Stimulated activated memory B cell treated with anti-CD40 and anti-IgM and Interleukin-4, amounts not matched to agents 10 μg/mL and 1 μg/mL and 100 μg/mL, for 72 hours (primary cell): ENCODE results near the gene EPHA10.

Experiments used
- ATAC-seq: fragments of 150-1000 bp; cut with Tn5 transposase; 2 replicates; pipeline ENCODE4 v1.10.0; 2021
- H3K27ac Mint-ChIP-seq: one replicate; pipeline ENCODE4 v1.8.0; 2022; ENCODE audit warnings: mild to moderate bottlenecking, mixed read lengths
- H3K27me3 Mint-ChIP-seq: one replicate; pipeline ENCODE4 v1.8.0; 2022; ENCODE audit warnings: mixed read lengths
- H3K36me3 Mint-ChIP-seq: one replicate; pipeline ENCODE4 v1.8.0; 2022; ENCODE audit warnings: mixed read lengths
- H3K4me1 Mint-ChIP-seq: one replicate; pipeline ENCODE4 v1.8.0; 2022; ENCODE audit warnings: mixed read lengths
- H3K4me3 Mint-ChIP-seq: one replicate; pipeline ENCODE4 v1.8.0; 2022; ENCODE audit warnings: mild to moderate bottlenecking, moderate library complexity, mixed read lengths
- H3K9me3 Mint-ChIP-seq: one replicate; pipeline ENCODE4 v1.8.0; 2022; ENCODE audit warnings: mixed read lengths

Gene EPHA10

GRCh38 chr1:37730376-37730775 is 34.5 kb downstream of the EPHA10 start:
- no peak for ATAC-seq
- no peak overlapping the region for H3K27ac Mint-ChIP-seq

GRCh38 chr1:37728416-37728815 is 36.5 kb downstream of the EPHA10 start:
- Mint-ChIP-seq H3K4me3 (no peak overlapping the region), H3K27me3 (peaks cover 49% of the 10 kb centered on the region), H3K36me3 (no peaks in the 10 kb centered on the region), H3K9me3 (no peaks in the 10 kb centered on the region), H3K27ac (no peak overlapping the region), H3K4me1 (no peaks in the 10 kb centered on the region)
- ATAC-seq = no peak

More at GRCh38 chr1:37730376-37730775, 34.5 kb downstream of the EPHA10 start:
- H3K4me1 Mint-ChIP-seq = no peaks in the 10 kb centered on the region
- H3K9me3 Mint-ChIP-seq = no peaks in the 10 kb centered on the region
- no peaks in the 10 kb centered on the region for H3K36me3 Mint-ChIP-seq
- H3K4me3 Mint-ChIP-seq = no peak overlapping the region
- H3K27me3 Mint-ChIP-seq = peaks cover 49% of the 10 kb centered on the region

- Mint-ChIP-seq H3K36me3 (no peaks in the 10 kb centered on the region), H3K27me3 (peaks cover 45% of the 10 kb centered on the region), H3K9me3 (no peaks in the 10 kb centered on the region), H3K27ac (no peak overlapping the region), H3K4me3 (no peak overlapping the region), H3K4me1 (no peaks in the 10 kb centered on the region)
- ATAC-seq = no peak
Measured at GRCh38 chr1:37726751-37727585, 38.0 kb downstream of the EPHA10 start.

DNA sequence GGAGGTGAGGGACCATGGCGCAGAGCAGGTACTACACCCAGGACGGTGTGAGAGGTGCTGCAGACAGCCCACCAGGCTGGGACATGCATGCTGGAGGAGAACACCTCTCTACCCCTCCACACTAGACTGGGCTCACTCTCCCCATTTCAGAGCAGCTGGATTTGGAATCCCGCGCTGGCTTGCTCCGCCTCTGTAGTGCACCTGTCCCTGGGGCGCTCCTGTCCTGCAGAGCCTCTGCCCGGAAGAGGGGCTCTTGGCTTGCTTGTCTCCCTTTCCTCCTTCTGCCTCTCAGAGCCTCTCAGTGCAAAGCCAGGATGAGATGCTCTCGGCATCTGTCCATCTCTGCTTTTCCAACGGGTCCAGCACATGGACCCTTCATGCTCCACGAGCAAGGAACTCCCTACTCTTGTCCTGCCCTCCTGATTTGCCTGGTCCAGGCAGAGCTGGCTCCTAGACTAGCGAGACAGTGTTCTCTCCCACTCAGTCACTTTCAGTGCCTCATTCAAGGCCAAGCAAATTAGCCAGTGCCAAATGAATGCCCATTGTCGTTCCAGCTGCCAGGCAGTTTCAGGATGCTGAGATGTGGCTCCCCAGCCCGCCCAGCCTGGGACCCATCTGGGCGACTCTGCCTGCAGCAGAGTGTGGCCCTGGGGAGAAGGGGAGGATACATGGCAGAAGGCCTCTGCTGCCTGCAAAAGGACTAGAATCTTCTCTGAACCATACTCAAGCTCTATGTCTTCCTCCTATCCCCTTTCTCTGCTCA is 38.9 kb downstream of the EPHA10 start:
- H3K27ac Mint-ChIP-seq = no peak overlapping the region
- no peaks in the 10 kb centered on the region for H3K9me3 Mint-ChIP-seq
- H3K4me1 Mint-ChIP-seq = no peaks in the 10 kb centered on the region
- peaks cover 45% of the 10 kb centered on the region for H3K27me3 Mint-ChIP-seq
- no peak for ATAC-seq
- H3K4me3 Mint-ChIP-seq = no peak overlapping the region
- H3K36me3 Mint-ChIP-seq = no peaks in the 10 kb centered on the region

GRCh38 chr1:37724575-37724974 is 40.3 kb downstream of the EPHA10 start:
- no peaks in the 10 kb centered on the region for H3K9me3 Mint-ChIP-seq
- H3K4me1 Mint-ChIP-seq = no peaks in the 10 kb centered on the region
- no peak overlapping the region for H3K4me3 Mint-ChIP-seq
- H3K27ac Mint-ChIP-seq = no peak overlapping the region
- H3K27me3 Mint-ChIP-seq = peaks cover 45% of the 10 kb centered on the region
- no peak for ATAC-seq
- H3K36me3 Mint-ChIP-seq = no peaks in the 10 kb centered on the region

- Mint-ChIP-seq H3K4me3 (no peak overlapping the region), H3K4me1 (no peaks in the 10 kb centered on the region), H3K27me3 (peaks cover 53% of the 10 kb centered on the region), H3K9me3 (no peaks in the 10 kb centered on the region), H3K27ac (no peak overlapping the region), H3K36me3 (no peaks in the 10 kb centered on the region)
- ATAC-seq = peak; percentile 4
Measured at GRCh38 chr1:37723390-37724078, 41.4 kb downstream of the EPHA10 start.

- Mint-ChIP-seq H3K27ac (no peak overlapping the region), H3K27me3 (peaks cover 52% of the 10 kb centered on the region), H3K9me3 (no peaks in the 10 kb centered on the region), H3K4me1 (no peaks in the 10 kb centered on the region), H3K4me3 (no peak overlapping the region), H3K36me3 (no peaks in the 10 kb centered on the region)
- no peak for ATAC-seq
Measured at GRCh38 chr1:37723072-37723389, 41.9 kb downstream of the EPHA10 start.

DNA sequence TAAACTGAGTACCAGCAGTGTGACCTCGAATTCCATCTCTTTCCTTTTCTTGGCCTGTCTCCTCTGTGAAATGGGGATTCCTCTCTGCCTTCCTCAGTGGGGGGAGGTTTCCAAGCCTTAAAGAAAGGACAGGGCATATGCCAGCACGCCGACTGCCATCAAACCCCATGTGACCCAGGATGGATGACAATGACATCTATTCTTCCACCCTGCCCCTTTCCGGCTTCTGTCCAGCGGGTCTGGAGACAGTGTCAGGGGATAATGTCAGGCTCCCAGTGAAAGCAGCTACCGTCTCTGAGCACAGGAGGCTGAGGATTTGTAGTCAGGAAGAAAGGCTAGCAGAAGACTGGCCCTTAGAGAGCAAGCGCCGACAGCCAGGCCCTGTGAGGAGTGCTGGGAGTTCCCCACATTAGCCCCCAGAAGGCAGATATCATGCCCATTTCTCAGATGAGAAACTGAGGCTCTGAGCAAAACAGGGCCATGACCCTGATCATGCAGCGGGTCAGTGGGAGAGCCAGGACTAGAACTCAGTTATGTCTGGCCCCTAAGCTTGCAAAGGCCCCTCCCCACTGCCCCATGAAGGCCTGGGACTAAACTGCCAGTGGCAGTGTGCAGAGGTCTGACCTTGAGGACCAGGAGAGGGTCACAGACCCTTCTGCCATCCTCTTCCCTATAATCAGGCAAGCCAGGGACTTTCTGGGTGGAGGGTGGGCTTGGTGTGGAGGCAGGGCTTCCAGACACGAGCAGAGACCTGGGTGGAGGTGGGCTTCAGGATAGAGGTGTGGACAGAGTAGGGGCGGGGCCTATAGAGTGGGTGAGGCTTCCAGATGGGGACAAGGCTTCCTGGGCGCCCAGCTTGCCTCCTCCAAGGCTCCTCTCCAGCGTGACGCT is 42.5 kb downstream of the EPHA10 start:
- Mint-ChIP-seq H3K27me3 (peaks cover 46% of the 10 kb centered on the region), H3K27ac (no peak overlapping the region), H3K4me3 (no peak overlapping the region), H3K4me1 (no peaks in the 10 kb centered on the region), H3K36me3 (no peaks in the 10 kb centered on the region), H3K9me3 (no peaks in the 10 kb centered on the region)
- no peak for ATAC-seq

DNA sequence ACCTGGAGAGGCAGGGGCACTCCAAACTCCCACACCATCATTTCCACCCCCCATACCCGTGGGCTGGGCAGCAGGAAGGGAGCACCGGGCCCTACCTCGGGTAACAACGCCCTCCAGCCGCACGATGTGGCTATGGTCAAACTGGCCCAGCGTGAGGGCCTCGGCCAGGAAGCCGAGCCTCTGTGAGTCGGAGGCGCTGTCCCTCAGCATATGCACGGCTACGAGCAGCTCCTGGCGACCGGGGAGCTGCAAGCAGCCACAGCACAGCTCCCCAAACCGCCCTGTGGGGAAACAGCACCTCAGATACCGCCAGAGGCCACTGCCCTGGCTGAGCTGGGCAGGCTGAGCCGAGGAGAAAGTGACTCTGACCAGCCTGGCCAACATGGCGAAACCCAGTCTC is 43.4 kb downstream of the EPHA10 start:
- Mint-ChIP-seq H3K9me3 (no peaks in the 10 kb centered on the region), H3K4me1 (no peaks in the 10 kb centered on the region), H3K27me3 (peaks cover 48% of the 10 kb centered on the region), H3K36me3 (no peaks in the 10 kb centered on the region), H3K4me3 (no peak overlapping the region), H3K27ac (no peak overlapping the region)
- ATAC-seq = no peak

DNA sequence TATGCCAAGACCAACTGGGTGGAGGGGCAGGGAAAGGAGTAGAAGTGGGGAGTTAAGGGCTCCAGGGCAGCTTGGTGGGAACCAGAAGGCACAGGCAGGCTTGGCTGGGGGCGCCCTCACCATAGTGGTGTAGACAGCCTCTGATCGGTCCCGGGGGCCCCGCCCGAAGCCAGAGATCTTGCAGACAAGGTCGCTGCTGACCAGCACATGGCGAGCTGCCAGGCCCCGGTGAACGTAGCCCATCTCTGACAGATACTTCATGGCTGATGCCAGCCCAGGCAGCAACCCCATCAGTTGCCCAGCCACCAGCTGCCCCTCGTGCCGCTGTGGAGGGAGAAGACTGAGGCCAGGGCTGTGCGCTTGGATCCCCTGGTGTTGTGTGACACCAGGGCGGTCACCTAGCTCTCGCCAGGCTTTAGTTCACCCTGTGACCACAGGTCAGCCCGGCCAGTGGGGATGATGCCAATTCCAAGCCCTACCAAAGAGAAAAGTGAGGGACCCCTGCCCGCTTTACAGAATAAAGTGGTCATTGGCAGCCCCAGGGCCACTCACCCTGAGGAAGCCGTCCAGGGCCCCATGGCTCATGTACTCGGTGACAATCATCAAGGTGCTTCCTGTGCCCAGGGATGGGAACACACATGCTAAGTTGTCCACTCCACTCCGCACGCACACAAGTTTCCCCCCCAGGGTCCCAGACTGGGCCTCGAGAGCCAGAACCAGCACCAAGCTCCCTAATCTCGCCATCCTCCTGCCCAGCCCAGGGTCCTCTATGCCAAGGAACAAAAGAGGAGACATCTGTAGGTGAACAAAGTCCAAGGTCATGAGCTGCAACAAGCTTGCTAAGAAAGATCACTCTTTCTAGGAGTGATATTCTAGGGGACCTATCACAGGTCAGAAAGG is 44.4 kb downstream of the EPHA10 start:
- no peak overlapping the region for H3K27ac Mint-ChIP-seq
- no peak overlapping the region for H3K4me3 Mint-ChIP-seq
- H3K36me3 Mint-ChIP-seq = no peaks in the 10 kb centered on the region
- no peak for ATAC-seq
- peaks cover 44% of the 10 kb centered on the region for H3K27me3 Mint-ChIP-seq
- H3K9me3 Mint-ChIP-seq = no peaks in the 10 kb centered on the region
- no peaks in the 10 kb centered on the region for H3K4me1 Mint-ChIP-seq

- Mint-ChIP-seq H3K4me1 (no peaks in the 10 kb centered on the region), H3K27me3 (peaks cover 37% of the 10 kb centered on the region), H3K9me3 (no peaks in the 10 kb centered on the region), H3K36me3 (no peaks in the 10 kb centered on the region), H3K27ac (no peak overlapping the region), H3K4me3 (no peak overlapping the region)
- ATAC-seq = no peak
Measured at GRCh38 chr1:37719572-37720195, 45.2 kb downstream of the EPHA10 start.

GRCh38 chr1:37718901-37719571 is 45.9 kb downstream of the EPHA10 start:
- no peaks in the 10 kb centered on the region for H3K4me1 Mint-ChIP-seq
- H3K36me3 Mint-ChIP-seq = no peaks in the 10 kb centered on the region
- H3K27me3 Mint-ChIP-seq = peaks cover 30% of the 10 kb centered on the region
- H3K4me3 Mint-ChIP-seq = no peak overlapping the region
- no peak for ATAC-seq
- no peak overlapping the region for H3K27ac Mint-ChIP-seq
- no peaks in the 10 kb centered on the region for H3K9me3 Mint-ChIP-seq

- H3K9me3 Mint-ChIP-seq = no peaks in the 10 kb centered on the region
- H3K27ac Mint-ChIP-seq = no peak overlapping the region
- H3K4me3 Mint-ChIP-seq = no peak overlapping the region
- peaks cover 24% of the 10 kb centered on the region for H3K27me3 Mint-ChIP-seq
- H3K36me3 Mint-ChIP-seq = no peaks in the 10 kb centered on the region
- H3K4me1 Mint-ChIP-seq = no peaks in the 10 kb centered on the region
- ATAC-seq = no peak
Measured at GRCh38 chr1:37718181-37718900, 46.6 kb downstream of the EPHA10 start.
